ENCODE data around the gene PLPP1.
A peak's percentile ranks its signal among the peaks of the same experiment; 100 is the strongest.

PLPP1 gene

DNA sequence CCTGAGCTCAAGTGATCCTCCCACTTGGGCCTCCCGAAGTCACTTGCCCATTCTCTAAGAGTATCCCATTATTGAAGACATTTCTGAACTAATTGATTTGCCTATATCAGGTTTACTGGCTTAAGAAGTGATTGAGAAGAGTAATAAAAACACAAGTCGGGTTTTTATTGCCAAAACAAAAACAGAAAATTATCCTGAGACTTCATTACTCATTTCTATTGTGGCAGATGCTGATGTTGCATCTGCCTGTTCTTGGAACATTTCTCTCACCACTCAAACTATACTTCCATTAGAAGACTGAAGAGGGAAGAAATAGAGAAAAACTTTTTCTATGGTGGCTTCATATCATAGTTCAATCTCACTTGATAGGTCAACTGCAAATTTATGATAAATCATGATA, 41.9 kb upstream of the PLPP1 start:
- no peak for DNase-seq (ENCODE audit: low read depth)
- TF ChIP-seq, protein P1, sequence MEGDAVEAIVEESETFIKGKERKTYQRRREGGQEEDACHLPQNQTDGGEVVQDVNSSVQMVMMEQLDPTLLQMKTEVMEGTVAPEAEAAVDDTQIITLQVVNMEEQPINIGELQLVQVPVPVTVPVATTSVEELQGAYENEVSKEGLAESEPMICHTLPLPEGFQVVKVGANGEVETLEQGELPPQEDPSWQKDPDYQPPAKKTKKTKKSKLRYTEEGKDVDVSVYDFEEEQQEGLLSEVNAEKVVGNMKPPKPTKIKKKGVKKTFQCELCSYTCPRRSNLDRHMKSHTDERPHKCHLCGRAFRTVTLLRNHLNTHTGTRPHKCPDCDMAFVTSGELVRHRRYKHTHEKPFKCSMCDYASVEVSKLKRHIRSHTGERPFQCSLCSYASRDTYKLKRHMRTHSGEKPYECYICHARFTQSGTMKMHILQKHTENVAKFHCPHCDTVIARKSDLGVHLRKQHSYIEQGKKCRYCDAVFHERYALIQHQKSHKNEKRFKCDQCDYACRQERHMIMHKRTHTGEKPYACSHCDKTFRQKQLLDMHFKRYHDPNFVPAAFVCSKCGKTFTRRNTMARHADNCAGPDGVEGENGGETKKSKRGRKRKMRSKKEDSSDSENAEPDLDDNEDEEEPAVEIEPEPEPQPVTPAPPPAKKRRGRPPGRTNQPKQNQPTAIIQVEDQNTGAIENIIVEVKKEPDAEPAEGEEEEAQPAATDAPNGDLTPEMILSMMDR (conservative IDR thresholded peaks at IDR 0.05; ENCODE audit: control insufficient read depth, insufficient read depth, low read depth, low read length), result no peak
- H3K4me3 ChIP-seq (ENCODE audit: control insufficient read depth, low read depth, low read length), result no peak overlapping the region

DNA sequence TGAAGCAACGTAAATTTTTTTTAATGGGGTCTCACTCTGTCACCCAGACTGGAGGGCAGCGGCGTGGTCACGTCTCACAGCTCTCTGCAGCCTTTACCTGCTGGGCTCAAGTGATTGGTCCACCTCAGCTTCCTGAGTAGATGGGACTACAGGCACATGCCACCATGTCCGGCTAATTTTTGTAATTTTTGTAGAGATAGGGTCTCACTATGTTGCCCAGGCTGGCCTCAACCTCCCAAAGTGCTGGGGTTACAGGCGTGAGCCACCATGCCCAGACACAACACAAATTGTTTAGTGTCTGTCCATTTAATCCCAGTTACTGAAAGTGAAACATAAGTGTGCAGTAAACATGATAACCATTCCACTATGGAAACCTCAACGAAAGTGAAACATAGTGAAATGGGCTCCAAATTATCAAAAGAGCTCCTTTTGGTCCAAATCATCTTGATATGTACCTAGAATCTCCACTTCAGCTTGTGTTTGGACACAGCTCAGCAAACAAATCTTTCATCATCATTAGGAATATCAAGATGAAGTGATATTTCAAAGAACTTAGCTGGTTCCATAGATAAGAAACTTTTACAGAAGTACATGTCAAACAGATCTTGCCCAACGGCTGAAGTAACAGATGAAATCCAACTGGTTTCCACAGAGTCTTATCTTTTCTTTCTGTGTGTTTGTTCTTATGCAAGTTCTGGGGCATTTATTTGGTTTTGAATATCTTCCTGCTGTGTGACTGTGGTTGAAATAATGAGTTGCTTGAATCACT, 41.2 kb upstream of the PLPP1 start:
- DNase-seq (ENCODE audit: low read depth), result no peak

DNA sequence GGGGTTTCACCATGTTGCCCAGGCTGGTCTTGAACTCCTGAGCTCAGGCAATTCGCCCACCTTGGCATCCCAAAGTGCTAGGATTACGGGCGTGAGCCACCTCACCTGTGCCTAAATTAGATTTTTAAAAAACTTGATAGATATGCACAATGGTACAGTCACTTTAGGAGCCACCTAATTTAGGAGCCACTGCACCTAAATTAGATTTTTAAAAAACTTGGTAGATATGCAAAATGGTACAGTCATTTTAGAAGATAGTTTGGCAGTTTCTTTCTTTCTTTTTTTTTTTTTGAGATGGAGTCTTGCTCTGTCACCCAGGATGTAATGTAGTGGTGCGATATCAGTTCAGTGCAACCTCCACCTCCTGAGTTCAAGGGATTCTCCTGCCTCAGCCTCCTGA, 37.8 kb upstream of the PLPP1 start:
- no peak overlapping the region for H3K4me3 ChIP-seq (ENCODE audit: control insufficient read depth, low read depth, low read length)
- TF ChIP-seq, protein P1 (conservative IDR thresholded peaks at IDR 0.05; ENCODE audit: control insufficient read depth, insufficient read depth, low read depth, low read length), result no peak
- DNase-seq (ENCODE audit: low read depth), result no peak

More for the DNA sequence above, 41.2 kb upstream of the PLPP1 start:
- TF ChIP-seq, protein P1 (conservative IDR thresholded peaks at IDR 0.05; ENCODE audit: control insufficient read depth, insufficient read depth, low read depth, low read length), result no peak
- H3K4me3 ChIP-seq (ENCODE audit: control insufficient read depth, low read depth, low read length), result no peak overlapping the region

DNA sequence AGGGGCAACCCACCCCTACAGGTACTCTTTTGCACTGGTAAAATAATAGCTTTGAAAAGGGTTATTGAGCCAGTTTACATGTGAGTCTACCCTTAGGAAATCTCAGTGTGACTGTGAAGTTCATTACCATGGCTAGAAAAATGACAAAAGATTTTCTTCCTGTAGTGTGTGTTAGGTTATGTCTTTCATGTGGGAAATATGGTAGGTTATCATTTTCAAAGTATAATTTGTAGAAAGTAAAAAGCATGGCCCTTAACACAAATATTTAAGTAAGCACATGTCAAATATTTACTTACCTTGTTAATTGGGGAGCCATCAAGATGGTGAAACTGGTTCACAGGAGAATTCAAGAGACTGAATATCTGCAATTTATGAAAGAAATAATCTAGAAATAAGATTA, 37.3 kb upstream of the PLPP1 start:
- TF ChIP-seq, protein P1 (conservative IDR thresholded peaks at IDR 0.05; ENCODE audit: control insufficient read depth, insufficient read depth, low read depth, low read length), result no peak
- no peak for DNase-seq (ENCODE audit: low read depth)
- H3K4me3 ChIP-seq (ENCODE audit: control insufficient read depth, low read depth, low read length), result no peak overlapping the region

DNA sequence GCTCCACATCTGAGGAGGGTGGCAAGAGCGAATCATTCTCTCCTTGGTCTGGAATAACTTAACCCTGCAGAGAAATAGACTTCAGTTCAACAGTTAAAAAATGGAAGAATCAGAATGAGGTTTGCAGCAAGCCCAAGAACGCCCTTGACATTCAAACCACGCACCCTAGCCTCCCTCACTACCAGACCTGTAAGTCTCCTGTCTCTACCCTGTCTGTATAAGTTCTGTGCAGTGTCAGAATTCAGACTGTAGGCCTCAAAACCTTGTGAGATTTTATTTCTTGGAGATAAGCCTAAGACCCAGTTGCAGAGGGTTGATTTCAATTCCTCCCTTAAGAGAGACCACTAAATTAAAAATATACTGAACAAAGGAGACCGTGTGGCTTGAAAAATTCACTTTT, 35.8 kb upstream of the PLPP1 start:
- TF ChIP-seq, protein P1 (conservative IDR thresholded peaks at IDR 0.05; ENCODE audit: control insufficient read depth, insufficient read depth, low read depth, low read length), result no peak
- no peak overlapping the region for H3K4me3 ChIP-seq (ENCODE audit: control insufficient read depth, low read depth, low read length)
- DNase-seq (ENCODE audit: low read depth), result no peak

DNA sequence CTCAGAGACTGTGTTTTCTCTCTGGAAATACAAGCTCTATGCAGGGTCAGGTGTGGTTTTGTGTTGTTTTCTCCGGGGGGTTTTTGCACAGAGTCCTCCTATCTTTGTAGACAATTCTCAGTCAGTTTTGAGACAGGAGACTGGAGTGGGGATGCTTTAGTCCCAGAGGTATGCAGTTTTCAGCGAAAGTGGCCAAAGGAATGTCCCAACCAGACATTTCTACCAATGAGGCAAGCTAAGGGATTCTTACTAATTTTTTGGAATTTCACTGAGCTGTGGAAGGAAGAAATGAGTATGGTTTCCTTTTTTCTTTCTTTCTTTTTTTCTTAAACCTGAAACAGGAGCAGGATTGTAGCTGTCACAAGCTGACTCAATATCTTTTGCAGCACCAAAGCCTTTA, 35.3 kb upstream of the PLPP1 start:
- peak; percentile 41 for DNase-seq (ENCODE audit: low read depth)
- no peak overlapping the region for H3K4me3 ChIP-seq (ENCODE audit: control insufficient read depth, low read depth, low read length)
- TF ChIP-seq, protein P1 (conservative IDR thresholded peaks at IDR 0.05; ENCODE audit: control insufficient read depth, insufficient read depth, low read depth, low read length), result no peak

Measured in fibroblast of mammary gland (primary cell).